Activated naive CD8-positive, alpha-beta T cell (primary cell): ENCODE results near the gene OR2AP1.

Experiments
- H3K27ac Mint-ChIP-seq: one replicate; pipeline ENCODE4 v1.8.0; 2021; ENCODE audit warnings: mixed read lengths
- H3K27me3 Mint-ChIP-seq: one replicate; pipeline ENCODE4 v1.8.0; 2021; ENCODE audit warnings: mixed read lengths
- H3K36me3 Mint-ChIP-seq: one replicate; pipeline ENCODE4 v1.8.0; 2021; ENCODE audit warnings: mixed read lengths
- H3K4me1 Mint-ChIP-seq: one replicate; pipeline ENCODE4 v1.8.0; 2021; ENCODE audit warnings: low read depth, mixed read lengths
- H3K4me3 Mint-ChIP-seq: one replicate; pipeline ENCODE4 v1.8.0; 2021; ENCODE audit warnings: mild to moderate bottlenecking, mixed read lengths
- H3K9me3 Mint-ChIP-seq: one replicate; pipeline ENCODE4 v1.8.0; 2021; ENCODE audit warnings: low read depth, mixed read lengths

Gene OR2AP1

GRCh38 chr12:55624056-55624455 lies 51.8 kb downstream of the OR2AP1 start:
- Mint-ChIP-seq H3K4me3 (no peak overlapping the region), H3K36me3 (no peaks in the 10 kb centered on the region), H3K9me3 (no peaks in the 10 kb centered on the region), H3K27ac (no peak overlapping the region), H3K27me3 (peaks cover 6% of the 10 kb centered on the region), H3K4me1 (peaks cover 25% of the 10 kb centered on the region)
